HG02623 (cell line): ENCODE results near the gene TNFSF13B.
"Not testable (repeated sequence)": the region's sequence is repeated elsewhere in the genome, so short reads cannot be mapped to it uniquely, and the experiment has no call there.

Source experiments
- ATAC-seq: cut with Tn5 transposase; IDR thresholded peaks from one replicate; pipeline ENCODE4 v1.9.1; 2021; ENCODE audit warnings: moderate library complexity; ENCODE audit not compliant: unreplicated experiment

The TNFSF13B gene

DNA sequence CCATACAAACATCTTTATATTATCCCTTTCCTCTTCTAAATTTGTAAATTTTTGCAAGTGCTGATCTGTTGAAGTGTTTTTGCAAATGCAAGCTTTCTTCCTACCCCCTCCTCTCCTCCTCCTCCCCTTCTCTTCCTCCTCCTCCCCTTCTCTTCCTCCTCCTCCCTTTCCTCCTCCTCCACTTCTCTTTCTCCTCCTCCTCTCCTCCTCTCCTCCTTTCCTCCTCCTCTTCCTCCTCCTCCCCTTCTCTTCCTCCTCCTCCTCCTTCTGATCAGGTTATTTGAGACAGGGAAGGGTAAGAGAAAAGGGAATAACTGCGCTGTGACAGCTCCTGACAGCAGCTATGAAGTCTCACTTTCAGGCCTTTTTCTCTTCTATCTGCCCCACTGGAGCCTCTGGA, 8.9 kb downstream of the TNFSF13B start:
- ATAC-seq = no peak

DNA sequence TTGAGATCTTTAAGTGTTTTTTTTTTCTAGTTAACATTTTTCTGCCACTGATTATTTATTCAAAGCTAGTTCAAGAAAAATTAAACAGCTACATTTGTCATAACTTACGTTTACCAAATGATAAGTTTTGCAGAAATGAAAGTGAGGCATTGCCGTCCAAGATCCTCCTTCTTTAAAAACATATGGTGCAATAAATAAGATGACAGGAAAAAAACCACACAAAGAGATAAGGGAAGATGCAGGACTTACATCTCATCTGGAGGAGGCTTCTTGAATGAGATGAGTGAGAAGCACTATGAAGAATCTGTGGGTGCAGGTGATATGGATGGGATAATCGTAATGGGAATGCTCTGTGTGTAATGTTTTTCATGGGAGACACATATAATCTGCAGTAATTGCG, 12.4 kb downstream of the TNFSF13B start:
- ATAC-seq = no peak

DNA sequence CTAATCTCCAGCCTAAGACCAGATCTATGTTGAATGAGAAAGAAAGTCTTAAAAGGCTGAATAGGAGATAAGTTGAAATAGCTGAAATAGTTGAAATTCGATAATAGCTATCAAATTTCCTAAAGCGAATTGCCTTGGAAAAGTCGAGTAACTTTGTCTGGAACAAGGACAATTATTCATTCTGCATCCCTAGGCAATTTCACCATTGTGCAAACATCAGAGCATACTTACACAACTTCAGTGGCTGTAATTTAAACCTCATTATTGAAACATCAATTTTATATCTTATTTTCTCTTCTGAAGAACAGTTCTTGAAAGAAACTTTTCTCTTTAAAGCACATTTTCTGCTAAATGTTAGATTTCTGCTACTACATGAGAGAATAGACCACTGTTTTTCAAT, 13.6 kb downstream of the TNFSF13B start:
- ATAC-seq = no peak

DNA sequence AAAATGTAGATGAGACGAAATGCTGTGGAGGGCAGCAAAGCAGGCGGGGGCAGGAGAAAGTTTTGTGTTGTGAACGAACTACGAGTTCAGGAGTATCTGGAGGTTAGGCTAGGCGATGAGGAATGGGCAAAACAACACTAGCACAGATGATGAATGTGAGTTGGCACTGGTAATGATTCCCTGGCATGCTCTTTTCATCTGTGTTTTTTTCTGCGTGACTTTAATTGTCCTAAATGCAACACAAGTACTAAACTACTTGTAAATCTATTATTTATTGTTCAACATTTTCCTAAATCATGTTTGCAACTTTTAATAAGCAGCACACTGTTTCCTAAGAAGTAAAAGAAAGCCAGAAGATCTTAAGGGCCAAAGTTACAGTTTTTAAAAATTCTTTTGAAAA, 19.2 kb downstream of the TNFSF13B start:
- no peak for ATAC-seq

DNA sequence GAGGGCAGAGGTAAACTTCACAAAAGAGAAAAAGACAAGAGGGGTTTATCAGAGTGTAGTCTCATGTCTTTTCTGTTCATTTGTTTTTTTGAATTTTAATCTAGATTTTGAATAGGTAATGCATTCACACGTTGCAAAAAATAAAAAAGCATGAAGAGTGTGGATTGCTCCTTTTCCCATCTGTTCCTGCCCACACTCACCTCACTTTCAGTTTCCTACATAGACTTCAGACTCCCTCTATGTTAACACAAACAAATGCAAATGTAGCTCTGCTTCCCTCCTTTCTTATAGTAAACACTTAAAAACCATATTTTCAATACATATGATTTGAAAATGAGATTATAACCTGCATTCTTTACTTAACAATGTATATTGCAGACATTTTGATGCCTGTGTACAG, 20.3 kb downstream of the TNFSF13B start:
- no peak for ATAC-seq

DNA sequence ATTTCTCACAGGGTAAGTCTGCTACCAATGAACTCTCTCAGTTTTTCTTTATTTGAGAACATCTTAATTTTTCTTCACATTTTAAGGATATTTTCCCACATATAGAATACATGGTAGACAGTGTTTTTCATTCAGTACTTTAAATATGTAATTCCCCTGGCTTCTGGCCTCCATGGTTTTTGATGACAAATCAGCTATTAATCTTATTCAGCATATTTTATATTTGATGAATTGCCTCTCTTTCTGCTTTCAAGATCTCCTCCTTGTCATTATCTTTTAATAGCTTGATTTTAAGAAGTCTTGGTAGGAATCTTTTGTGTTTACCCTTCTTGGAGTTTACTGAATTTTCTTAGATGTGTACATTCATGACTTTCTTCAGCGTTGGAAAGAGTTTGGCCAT, 27.6 kb downstream of the TNFSF13B start:
- ATAC-seq = no peak

DNA sequence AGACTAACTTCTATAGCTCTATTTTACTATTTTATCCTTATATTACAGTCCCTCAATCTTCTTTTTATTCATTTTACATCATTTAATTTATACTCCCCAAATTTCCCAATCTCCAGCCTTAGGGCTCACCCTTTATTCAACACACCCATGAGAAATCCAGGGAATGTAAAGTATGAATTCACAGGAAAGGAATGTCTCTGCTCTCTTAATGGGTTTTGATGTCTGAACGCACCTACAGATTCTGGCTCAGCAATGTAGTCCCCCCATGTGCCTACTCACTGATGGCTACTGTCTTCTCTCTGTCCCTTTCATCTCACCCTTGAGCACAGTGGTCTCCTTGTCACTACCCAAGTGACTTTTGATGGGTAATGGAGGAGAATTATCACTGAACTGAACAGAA, 32.8 kb downstream of the TNFSF13B start:
- ATAC-seq = no peak

DNA sequence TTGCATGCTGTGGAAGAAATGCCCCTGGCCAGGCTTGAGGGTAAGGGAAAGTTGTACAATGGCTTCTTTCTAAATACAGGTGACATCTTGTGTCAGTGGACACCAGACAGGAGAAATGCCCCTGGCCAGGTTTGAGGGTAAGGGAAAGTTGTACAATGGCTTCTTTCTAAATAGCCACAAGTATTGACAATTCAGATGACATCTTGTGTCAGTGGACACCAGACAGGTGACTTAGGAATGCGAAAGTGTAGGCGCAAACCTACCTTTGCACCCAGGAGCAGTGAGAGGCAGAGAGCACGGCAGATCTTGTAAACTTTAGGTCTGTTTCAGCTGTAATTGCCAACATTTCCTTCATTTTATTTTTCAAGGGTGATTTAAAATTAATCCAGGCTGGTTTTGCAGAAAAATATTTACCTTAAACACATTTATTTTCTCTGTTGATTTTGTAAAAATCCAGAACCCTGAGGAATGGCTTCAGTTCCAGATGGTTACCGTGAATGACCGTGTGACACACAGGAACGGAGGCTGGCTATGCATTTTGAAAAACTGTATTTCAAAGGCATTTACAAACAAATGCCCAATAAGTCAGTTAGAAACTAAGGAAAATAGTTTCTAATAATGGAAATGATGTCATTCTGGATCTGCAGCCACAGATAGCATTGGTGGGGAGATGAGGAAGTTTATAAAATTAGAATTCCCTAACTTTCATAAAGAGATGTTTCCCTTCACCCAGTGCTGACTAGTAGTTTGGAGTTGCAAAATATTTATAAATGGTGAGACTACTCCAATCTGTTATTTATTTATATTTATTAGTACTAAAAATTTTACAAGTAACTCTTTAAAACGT, 34.9 kb downstream of the TNFSF13B start:
- ATAC-seq = no peak

DNA sequence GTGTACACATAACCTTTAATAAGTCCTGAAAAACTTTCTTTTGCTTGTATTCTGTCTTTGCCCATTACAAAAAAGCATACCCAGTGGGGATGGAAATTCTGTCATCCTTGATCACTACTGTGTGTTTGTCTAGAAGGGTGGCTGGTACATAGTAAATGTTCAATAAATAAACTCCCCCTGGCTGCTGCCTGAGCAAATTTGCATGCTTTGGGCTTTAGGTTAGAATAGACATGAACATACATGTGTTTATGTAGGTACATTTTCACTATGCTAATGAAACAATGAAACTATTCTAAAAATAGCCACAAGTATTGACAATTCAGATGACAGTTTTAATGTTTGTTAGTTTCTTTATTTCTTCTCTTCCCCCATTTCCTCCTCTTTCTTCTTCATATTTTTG, 36.1 kb downstream of the TNFSF13B start:
- ATAC-seq = peak; percentile 66

DNA sequence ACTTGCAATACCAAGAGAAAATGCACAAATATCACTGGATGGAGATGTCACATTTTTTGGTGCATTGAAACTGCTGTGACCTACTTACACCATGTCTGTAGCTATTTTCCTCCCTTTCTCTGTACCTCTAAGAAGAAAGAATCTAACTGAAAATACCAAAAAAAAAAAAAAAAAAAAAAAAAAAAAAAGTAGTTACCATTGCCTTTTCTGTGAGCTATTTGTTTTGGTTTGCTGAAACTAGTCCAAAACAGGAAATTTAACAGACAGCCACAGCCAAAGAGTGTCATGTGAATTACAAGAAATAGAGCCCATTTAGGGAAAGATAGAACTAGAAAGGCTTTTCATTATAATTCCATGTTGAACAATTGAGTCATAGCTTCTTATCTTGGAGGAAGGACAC, 37.3 kb downstream of the TNFSF13B start:
- ATAC-seq = no peak

DNA sequence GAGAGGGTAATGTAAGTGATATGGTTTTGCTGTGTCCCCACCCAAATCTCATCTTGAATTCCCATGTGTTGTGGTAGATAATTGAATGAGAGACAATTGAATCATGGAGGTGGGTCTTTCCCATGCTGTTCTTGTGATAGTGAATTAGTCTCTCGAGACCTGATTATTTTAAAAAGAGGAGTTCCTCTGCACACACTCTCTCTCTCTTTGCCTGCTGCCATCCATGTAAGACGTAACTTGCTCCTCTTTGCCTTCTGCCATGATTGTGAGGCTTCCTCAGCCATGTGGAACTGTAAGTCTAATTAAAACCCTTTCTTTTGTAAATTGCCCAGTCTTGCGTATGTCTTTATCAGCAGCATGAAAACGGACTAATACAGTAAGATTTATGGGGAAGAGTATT, 42.1 kb downstream of the TNFSF13B start:
- ATAC-seq = not testable (repeated sequence)

DNA sequence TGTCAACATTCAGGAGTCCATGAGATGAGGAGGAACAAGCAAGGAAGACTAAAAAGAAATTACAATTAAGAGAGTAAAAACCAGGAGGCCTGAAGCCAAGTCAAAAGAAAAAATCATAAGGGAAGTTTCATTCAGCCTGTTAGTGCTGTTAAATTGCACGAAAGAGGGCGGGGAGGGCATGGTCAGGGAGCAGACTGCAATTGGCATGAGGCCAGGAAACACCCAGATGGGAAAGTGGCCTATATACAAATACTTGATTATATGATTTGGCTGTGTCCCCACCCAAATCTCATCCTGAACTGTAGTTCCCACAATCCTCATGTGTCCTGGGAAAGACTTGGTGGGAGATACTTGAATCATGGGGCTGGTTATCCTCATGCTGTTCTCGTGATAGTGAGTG, 43.9 kb downstream of the TNFSF13B start:
- no peak for ATAC-seq

DNA sequence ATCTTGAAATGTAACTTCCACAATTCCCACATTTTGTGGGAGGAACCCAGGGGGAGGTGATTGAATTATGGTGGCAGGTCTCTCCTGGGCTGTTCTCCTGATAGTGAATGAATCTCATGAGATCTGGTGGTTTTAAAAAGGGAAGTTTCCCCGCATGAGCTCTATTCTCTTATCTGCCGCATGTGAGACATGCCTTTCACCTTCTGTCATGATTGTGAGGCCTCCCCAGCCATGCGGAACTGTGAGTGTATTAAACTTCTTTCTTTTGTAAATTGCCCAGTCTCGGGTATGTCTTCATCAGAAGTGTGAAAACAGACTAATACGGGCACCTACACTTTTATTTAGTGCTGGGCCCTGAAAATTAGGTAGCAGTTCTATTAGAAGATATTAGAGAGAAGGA, 45.8 kb downstream of the TNFSF13B start:
- ATAC-seq = peak; percentile 78

DNA sequence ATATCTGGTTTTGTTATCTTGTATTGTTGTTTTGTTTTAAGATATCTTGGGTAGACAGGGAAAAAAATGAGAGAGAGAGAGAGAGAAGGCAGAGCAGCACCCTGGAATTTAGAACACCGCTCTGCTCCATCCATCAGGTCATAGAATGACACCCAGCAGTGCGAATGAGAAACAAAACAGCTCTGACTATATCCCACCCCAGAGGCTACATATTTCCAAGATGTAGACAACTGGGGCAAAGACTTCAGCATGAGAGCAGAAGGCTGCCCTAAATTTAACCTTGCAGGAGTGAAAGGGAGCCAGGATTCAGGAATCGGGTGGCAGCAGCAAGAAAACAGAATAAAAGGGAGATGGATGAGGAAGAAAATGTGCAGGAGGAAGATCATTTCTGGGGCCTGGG, 46.5 kb downstream of the TNFSF13B start:
- peak; percentile 4 for ATAC-seq

DNA sequence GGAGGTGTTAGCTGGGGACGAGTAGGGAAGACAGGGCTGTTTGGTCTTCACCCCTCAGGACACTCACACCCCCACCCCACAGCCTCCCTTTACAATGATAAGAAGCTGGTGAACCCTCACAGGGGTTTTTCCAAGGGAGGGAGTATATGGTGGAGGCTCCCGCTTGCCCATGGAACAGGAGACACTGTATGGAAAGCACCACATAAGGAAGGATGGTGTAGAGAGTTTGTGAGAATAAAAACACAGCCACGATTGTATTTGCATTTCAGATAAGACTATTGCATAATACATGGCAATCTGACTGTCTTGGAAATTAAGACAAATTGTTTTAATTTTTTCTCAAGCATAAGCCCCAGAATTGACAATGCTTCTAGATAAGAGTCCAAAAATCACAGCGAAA, 46.9 kb downstream of the TNFSF13B start:
- no peak for ATAC-seq

DNA sequence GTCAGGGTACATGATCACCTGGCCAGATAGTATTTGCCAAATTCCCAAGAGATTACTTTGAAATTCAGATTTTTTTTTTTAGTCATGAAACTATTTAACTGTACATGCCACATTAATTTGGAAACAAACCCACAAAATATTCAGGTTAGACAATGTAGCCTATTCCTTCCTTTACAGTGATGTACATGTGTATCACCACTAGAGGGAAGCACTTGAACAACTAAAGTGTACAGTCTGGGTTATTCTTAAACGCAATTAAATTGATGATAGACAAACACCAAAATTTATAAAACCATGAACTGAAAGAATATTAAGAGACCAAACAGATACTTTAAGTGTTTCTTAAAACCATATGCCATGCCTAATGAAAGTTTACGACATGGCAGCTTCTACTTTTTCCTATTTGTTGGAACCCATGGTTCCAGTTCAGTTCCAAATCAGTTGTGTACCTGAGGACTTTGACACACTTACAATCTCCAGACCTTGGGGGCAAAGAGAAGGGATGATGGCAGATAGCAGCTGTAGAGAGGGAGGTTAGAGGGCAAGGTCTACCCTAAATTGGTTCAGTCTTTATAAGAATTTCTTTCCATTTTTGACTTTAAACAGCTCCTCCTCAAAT, 52.8 kb downstream of the TNFSF13B start:
- peak; percentile 77 for ATAC-seq

DNA sequence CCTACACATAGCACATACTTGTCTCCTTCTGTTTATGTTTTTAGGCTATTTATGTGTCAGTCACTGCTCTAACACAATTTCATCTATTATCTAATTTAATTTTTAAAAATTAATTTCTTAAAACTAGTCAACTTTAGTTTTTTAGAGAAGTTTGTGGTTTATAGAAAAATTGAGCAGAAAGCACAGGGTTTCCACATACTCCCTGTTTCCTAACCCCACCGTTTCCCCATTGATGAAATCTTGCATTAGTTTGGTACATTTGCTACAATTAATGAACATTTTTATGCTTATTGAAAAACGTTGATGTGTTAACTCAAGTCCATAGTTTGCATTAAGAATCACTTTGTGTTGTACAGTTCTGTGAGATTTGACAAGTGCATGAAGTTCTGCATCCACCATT, 53.5 kb downstream of the TNFSF13B start:
- no peak for ATAC-seq

DNA sequence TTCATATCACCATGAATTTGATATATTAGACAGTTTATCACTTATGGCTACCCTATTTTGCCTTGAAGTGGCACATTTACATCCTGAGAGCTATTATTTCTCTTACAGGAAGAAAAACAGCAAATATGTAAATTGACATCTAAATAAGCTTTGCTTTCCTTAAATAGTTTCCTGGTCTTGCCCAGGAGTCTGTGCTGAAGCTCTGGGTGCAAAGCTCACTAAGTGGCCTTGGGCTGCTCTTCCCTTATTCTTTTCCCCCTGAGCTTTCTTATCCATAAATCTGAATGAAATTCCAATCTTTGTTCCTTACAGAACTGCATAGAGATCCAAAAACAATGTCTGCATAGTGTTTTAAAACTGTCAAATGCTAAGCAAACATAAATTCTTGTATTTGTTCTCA, 56.3 kb downstream of the TNFSF13B start:
- ATAC-seq = no peak

DNA sequence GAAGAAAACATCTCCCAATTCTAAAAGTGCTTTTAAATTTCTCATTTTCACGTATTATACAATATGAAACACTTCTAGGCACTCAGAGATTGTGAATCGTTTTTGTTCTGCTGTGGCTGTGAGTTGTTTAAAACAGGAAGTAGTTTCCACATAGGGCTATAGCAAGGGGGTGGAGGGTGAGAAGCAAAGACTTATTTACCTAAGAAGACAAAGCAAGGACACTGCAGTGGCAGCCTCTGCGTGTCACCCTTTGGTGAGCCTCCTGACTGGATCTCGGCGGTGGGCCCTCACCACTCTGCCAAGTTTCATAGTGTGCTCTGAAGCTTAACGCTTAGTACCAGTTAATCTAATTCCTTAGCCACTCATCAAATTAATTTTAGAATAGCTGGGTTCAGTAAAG, 56.8 kb downstream of the TNFSF13B start:
- ATAC-seq = peak; percentile 87

DNA sequence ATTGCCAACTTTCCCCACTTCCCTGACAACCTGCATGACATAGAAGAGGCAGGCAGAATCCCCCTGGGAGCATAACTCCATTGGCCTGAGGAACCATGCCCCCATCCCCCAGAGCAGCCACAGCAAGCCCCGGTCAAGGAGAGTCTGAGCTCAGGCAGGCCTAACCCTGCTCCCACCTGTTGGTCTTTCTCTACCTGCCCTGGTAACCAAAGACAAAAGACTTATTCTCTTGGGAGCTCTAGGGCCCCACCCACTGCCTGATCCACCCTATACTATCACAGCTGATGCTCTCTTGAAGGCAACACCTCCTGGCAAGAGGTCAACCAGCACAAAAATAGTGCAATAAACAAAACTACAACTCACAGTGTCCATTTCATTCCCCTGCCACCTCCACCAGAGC, 59.3 kb downstream of the TNFSF13B start:
- ATAC-seq = no peak

DNA sequence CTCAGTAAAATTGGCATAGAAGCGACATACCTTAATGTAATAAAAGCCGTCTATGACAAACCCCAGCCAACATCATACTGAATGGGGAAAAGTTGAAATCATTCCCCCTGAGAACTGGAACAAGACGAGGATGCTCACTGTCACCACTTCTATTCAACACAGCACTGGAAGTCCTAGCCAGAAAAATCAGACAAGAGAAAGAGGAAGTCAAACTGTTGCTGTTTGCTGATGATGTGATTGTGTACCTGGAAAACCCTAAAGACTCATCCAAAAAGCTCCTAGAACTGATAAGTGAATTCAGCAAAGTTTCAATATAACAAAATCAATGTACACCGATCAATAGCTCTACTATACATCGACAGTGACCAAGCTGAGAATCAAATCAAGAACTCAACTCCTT, 63.3 kb downstream of the TNFSF13B start:
- no peak for ATAC-seq

DNA sequence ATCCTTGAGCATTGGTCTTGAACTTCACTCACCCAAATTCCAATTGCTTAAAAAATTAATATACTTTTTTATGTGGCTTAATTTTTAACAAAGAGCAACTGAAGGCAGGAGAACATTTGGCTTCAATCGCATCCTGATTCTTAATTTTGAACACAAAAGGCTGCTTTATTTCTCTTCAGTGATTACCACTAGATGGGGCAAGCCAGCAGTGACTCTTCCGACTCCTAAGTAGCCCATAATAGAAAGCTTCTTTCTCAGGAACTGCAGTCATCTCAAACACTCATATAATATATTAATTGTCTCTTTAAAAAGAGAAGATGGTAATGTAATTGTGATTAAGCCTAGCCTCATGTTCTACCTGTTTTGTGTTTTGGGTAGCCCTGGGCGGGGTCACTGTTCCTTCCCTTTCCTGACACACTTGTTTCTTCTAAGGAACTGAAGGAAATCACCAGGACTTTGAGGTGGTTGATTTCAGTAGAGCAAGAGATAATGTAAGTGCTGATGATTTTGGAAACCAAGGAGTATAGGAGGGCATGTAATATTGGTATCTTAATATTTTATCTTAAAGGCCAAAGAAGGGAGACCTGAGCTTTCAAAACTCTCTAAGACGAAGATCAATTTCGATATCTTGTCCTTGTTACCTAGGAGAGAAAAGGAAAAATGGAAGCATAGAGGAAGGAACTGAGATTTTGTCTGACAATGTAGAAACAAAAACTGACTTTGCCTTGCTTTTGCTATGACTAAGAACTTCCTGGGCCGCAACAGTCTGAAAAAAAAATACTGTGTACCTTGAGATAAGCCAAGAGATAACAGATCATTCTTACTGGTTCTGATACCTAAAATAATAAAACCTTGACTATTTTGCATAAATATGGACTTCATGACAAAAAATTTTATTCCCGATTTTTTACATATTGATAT, 73.1 kb downstream of the TNFSF13B start:
- ATAC-seq = no peak
